CD4-positive, alpha-beta T cell treated with Interleukin-15 for 1 hour (primary cell): ENCODE results near the gene ITPR1.

ENCODE experiments used
- DNase-seq: peaks from one replicate; pipeline ENCODE4 v3.0.0-alpha.2; 2020

The ITPR1 gene

GRCh38 chr3:4534906-4535305 is 41.8 kb downstream of the ITPR1 start:
- no peak for DNase-seq

- no peak for DNase-seq
These were observed 43.1 kb downstream of the ITPR1 start for GRCh38 chr3:4536260-4536659.

- no peak for DNase-seq
These were observed 47.1 kb downstream of the ITPR1 start for GRCh38 chr3:4540267-4540666.

- DNase-seq = no peak
These were observed 50.0 kb downstream of the ITPR1 start for GRCh38 chr3:4543110-4543509.

- no peak for DNase-seq
These were observed 53.4 kb downstream of the ITPR1 start for GRCh38 chr3:4546346-4547178.

GRCh38 chr3:4547799-4548198 is 54.7 kb downstream of the ITPR1 start:
- no peak for DNase-seq

- DNase-seq = no peak
These were observed 55.2 kb downstream of the ITPR1 start for GRCh38 chr3:4548356-4548755.

- DNase-seq = no peak
These were observed 55.6 kb downstream of the ITPR1 start for GRCh38 chr3:4548780-4549179.

GRCh38 chr3:4549896-4550295 is 56.7 kb downstream of the ITPR1 start:
- no peak for DNase-seq

GRCh38 chr3:4551051-4551711 is 58.0 kb downstream of the ITPR1 start:
- no peak for DNase-seq

- DNase-seq = no peak
These were observed 58.8 kb downstream of the ITPR1 start for GRCh38 chr3:4551794-4552442.

- DNase-seq = no peak
These were observed 59.7 kb downstream of the ITPR1 start for GRCh38 chr3:4552811-4553210.

- DNase-seq = no peak
These were observed 68.5 kb downstream of the ITPR1 start for GRCh38 chr3:4561661-4562060.

GRCh38 chr3:4562595-4562994 is 69.4 kb downstream of the ITPR1 start:
- no peak for DNase-seq

- no peak for DNase-seq
These were observed 71.1 kb downstream of the ITPR1 start for GRCh38 chr3:4564270-4564669.

GRCh38 chr3:4564928-4565586 is 71.9 kb downstream of the ITPR1 start:
- DNase-seq = no peak

GRCh38 chr3:4565809-4566501 is 72.8 kb downstream of the ITPR1 start:
- DNase-seq = no peak

- DNase-seq = no peak
These were observed 75.7 kb downstream of the ITPR1 start for GRCh38 chr3:4568841-4569240.

GRCh38 chr3:4570840-4571621 is 77.9 kb downstream of the ITPR1 start:
- no peak for DNase-seq

- DNase-seq = no peak
These were observed 78.7 kb downstream of the ITPR1 start for GRCh38 chr3:4571690-4572334.

GRCh38 chr3:4573153-4573552 is 80.0 kb downstream of the ITPR1 start:
- no peak for DNase-seq
